ENCODE results near the gene EGFL7. TPM values are rescaled to one million over a fixed set of nuclear protein-coding genes. Genes with fewer than 3 reads are reported as not detected.
A peak's percentile ranks its signal among the peaks of the same experiment; 100 is the strongest.

EGFL7 gene
- total RNA-seq, 1 donor = 3.3 TPM

DNA sequence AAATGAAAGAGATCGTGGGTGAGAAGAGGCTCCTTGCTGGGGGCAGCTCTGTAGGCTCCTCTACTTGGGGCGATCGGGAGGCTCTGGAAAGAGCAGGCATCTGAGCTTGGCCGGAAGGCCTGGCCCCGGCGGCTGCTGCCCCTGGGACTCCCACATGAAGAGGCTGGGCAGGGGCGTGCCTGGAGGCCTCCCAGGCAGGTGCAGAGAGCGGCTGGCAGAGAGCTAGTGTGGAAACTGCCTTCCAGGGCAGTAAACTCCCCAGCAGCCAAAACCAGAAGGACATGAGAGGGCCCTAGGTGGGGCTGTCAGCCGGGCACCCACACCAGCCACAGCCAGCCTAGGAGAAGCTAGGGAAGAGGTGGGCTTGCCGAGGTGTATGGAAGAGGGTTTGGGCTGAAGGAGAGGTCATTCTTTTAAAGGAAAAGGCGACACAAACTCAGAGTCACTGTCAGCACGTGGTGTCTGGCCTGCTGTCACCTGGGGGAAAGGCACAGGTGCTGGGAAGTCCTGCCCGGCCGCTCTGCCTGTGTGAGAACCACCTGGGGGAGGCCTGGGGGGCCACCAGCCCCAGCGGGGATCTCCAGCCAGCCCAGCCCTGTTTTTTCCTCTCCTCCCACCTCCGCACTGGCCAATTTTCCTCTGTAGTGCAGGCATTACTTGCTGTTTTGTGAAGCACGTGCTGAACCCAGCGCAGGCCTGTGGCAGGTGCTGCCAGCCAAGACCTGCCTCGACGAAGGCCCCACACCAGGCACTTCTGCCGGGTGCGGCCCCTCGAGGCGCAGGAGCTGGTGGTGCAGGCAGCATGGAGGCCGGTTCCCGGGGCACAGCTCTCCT, 44.8 kb upstream of the EGFL7 start:
- Histone ChIP-seq H3K4me2 (ENCODE audit: insufficient read depth, low read length) (no peak overlapping the region), H3K27me3 (ENCODE audit: insufficient read depth, low read length) (peaks cover 3% of the 10 kb centered on the region), H3K4me1 (ENCODE audit: insufficient read depth, low read length) (peaks cover 14% of the 10 kb centered on the region), H2AFZ (ENCODE audit: low read length) (no peak overlapping the region), H3K36me3 (ENCODE audit: insufficient read depth, low read length) (no peaks in the 10 kb centered on the region), H4K20me1 (ENCODE audit: insufficient read depth, low read length) (no peaks in the 10 kb centered on the region), H3K4me3 (ENCODE audit: insufficient read depth, low read length) (no peak overlapping the region), H3K9me3 (ENCODE audit: low read depth, low read length) (no peaks in the 10 kb centered on the region), H3K79me2 (ENCODE audit: insufficient read depth, low read length) (no peaks in the 10 kb centered on the region), H3K27ac (ENCODE audit: low read depth, low read length) (no peak overlapping the region)
- DNase-seq (ENCODE audit: insufficient read length, low spot score, missing footprints) = no peak
- TF ChIP-seq, protein P1, sequence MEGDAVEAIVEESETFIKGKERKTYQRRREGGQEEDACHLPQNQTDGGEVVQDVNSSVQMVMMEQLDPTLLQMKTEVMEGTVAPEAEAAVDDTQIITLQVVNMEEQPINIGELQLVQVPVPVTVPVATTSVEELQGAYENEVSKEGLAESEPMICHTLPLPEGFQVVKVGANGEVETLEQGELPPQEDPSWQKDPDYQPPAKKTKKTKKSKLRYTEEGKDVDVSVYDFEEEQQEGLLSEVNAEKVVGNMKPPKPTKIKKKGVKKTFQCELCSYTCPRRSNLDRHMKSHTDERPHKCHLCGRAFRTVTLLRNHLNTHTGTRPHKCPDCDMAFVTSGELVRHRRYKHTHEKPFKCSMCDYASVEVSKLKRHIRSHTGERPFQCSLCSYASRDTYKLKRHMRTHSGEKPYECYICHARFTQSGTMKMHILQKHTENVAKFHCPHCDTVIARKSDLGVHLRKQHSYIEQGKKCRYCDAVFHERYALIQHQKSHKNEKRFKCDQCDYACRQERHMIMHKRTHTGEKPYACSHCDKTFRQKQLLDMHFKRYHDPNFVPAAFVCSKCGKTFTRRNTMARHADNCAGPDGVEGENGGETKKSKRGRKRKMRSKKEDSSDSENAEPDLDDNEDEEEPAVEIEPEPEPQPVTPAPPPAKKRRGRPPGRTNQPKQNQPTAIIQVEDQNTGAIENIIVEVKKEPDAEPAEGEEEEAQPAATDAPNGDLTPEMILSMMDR (IDR thresholded peaks at IDR 0.05; ENCODE audit: extremely low read depth, low read depth, low read length) = no peak

DNA sequence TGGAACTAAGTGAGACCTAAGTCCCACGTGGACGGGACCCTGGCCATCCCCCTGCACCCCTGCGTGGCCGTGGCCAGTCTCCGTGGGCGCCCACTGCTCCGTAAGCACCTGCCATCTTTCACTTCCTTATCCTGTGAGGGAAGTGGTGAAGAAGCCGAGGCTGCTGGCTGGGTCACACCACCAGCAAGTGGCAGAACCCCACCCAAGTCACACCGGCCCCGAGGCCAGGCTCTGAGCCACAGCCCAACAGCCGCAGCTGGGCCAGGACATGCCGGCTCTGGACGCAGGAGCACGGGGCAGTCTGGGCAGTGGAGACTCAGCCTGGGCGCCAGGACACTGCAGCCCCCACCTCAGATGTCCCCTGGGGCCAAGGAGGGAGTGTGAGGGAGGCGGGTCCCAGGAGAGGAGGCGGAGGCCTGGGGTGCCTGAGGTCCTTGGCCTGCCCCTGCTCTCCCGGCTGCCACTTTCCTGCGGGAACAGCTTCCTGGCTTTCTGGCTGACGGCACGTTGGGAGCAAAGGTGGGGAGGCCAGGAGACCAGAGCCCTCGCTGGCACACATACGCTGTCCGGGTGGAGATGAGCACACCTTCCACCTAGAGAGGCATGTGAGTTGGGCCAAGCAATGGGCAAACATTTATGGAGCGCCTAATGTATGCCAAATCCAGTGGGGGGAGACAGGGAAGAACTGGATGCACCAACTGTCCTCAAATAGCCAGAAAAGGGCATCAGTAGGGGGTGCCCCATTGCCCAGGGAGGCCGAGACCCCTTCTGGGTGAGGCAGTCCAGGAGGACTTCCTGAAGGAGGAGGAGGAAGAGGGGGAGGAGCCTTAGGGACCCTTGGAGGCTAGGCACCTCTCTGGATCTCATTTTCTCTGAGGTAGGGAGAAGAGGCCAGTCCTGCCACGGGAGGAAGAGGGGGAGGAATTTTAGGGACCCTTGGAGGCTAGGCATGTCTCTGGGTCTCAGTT, 43.9 kb upstream of the EGFL7 start:
- H3K27me3 ChIP-seq (ENCODE audit: insufficient read depth, low read length) = peaks cover 3% of the 10 kb centered on the region
- no peaks in the 10 kb centered on the region for H3K9me3 ChIP-seq (ENCODE audit: low read depth, low read length)
- TF ChIP-seq, protein P1 (IDR thresholded peaks at IDR 0.05; ENCODE audit: extremely low read depth, low read depth, low read length) = no peak
- peaks cover 10% of the 10 kb centered on the region for H3K4me1 ChIP-seq (ENCODE audit: insufficient read depth, low read length)
- no peaks in the 10 kb centered on the region for H4K20me1 ChIP-seq (ENCODE audit: insufficient read depth, low read length)
- peak; percentile 87 for DNase-seq (ENCODE audit: insufficient read length, low spot score, missing footprints)
- H3K4me3 ChIP-seq (ENCODE audit: insufficient read depth, low read length) = no peak overlapping the region
- no peak overlapping the region for H3K4me2 ChIP-seq (ENCODE audit: insufficient read depth, low read length)
- H2AFZ ChIP-seq (ENCODE audit: low read length) = no peak overlapping the region
- H3K36me3 ChIP-seq (ENCODE audit: insufficient read depth, low read length) = no peaks in the 10 kb centered on the region
- H3K79me2 ChIP-seq (ENCODE audit: insufficient read depth, low read length) = no peaks in the 10 kb centered on the region
- H3K27ac ChIP-seq (ENCODE audit: low read depth, low read length) = no peak overlapping the region

DNA sequence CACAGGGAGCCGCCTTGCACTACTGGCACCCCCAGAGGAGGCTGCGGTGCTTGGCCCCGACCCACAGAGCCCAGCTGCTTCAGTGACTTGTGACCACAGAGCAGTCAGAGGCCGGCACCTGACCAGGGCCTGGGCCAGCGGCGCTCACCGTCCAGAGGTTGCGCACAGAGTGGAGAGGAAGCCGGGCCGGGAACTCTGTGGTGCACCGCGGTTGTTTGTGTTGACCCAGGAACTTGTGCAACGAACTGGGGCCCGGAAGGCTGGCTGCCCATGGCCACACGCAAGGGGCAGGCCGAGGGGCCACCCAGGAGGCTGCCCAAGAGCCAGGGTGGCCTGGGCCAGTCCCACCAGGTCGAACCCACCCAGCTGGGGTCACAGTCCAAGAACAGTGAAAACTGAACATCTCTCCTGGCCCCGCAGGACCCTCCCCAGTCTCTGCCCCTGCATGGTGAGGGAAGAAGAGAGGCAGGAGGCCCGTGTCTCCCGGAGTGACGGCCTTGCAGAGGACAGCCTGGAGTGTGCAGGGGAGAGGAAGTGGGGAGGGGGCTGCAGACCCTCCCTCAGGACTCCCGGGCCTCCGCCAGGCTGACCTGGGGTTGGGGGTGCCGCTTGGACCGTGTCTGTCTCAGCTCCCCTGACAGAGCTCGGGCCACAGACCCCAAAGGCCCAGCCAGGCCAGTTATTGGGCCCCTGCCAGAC, 42.8 kb upstream of the EGFL7 start:
- Histone ChIP-seq H3K79me2 (ENCODE audit: insufficient read depth, low read length) (no peaks in the 10 kb centered on the region), H2AFZ (ENCODE audit: low read length) (peak overlapping the region; percentile 5), H3K4me3 (ENCODE audit: insufficient read depth, low read length) (no peak overlapping the region), H3K27ac (ENCODE audit: low read depth, low read length) (no peak overlapping the region), H4K20me1 (ENCODE audit: insufficient read depth, low read length) (no peaks in the 10 kb centered on the region), H3K4me2 (ENCODE audit: insufficient read depth, low read length) (no peak overlapping the region), H3K9me3 (ENCODE audit: low read depth, low read length) (no peaks in the 10 kb centered on the region), H3K36me3 (ENCODE audit: insufficient read depth, low read length) (no peaks in the 10 kb centered on the region), H3K27me3 (ENCODE audit: insufficient read depth, low read length) (peaks cover 3% of the 10 kb centered on the region), H3K4me1 (ENCODE audit: insufficient read depth, low read length) (peaks cover 5% of the 10 kb centered on the region)
- TF ChIP-seq, protein P1 (IDR thresholded peaks at IDR 0.05; ENCODE audit: extremely low read depth, low read depth, low read length) = peak; percentile 4
- DNase-seq (ENCODE audit: insufficient read length, low spot score, missing footprints) = peak; percentile 99
